CD4-positive, alpha-beta memory T cell (primary cell): Measurements from ENCODE around the gene PLET1. TPM values are rescaled to one million over a fixed set of nuclear protein-coding genes. Genes with fewer than 3 reads are reported as not detected.
A peak's percentile ranks its signal among the peaks of the same experiment; 100 is the strongest.

Experiments
- CTCF ChIA-PET: fragments of 350-600 bp; sonication (Branson Sonifier 250); formaldehyde crosslinking; loops from one replicate; lab custom pipeline; 2021; ENCODE audit warnings: inconsistent platforms; ENCODE audit not compliant: partially characterized antibody; lab: Charles Lee
- POLR2A ChIA-PET: fragments of 350-600 bp; sonication (Branson Sonifier 250); formaldehyde crosslinking; loops from one replicate; lab custom pipeline; 2021; ENCODE audit not compliant: partially characterized antibody; lab: Charles Lee
- DNase-seq, 5 donors: peaks; one replicate each; pipeline versions ENCODE4 v3.0.0 to v3.0.0-alpha.2; 2020 to 2022; ENCODE audit warnings: mixed read lengths in 1 of 5
- H3K27ac ChIP-seq: one replicate; pipeline ENCODE4 v1.7.0; 2013; ENCODE audit warnings: low read depth, low read length
- H3K27me3 ChIP-seq: 2 replicates; pipeline ENCODE4 v1.7.0; 2013; ENCODE audit warnings: mild to moderate bottlenecking, low read length, moderate library complexity; ENCODE audit not compliant: insufficient read depth
- H3K36me3 ChIP-seq: 2 replicates; pipeline ENCODE4 v1.7.0; 2013; ENCODE audit warnings: mild to moderate bottlenecking, low read length, moderate library complexity; ENCODE audit not compliant: insufficient read depth
- H3K4me1 ChIP-seq: 2 replicates; pipeline ENCODE4 v1.7.0; 2013; ENCODE audit warnings: mild to moderate bottlenecking, low read length, moderate library complexity; ENCODE audit not compliant: insufficient read depth
- H3K4me3 ChIP-seq, 2 donors: one replicate each; pipeline ENCODE4 v1.7.0; 2013; ENCODE audit warnings: low read length in 2 of 2, mild to moderate bottlenecking in 1 of 2
- H3K9me3 ChIP-seq, 2 donors: one replicate each; pipeline ENCODE4 v1.7.0; 2013; ENCODE audit warnings: low read length in 2 of 2, control low read depth in 1 of 2; ENCODE audit not compliant: control insufficient read depth in 1 of 2
- H3K27ac Mint-ChIP-seq, 7 donors: one replicate each; pipeline ENCODE4 v1.8.0; 2020 to 2021; ENCODE audit warnings: mixed read lengths in 7 of 7, mild to moderate bottlenecking in 6 of 7, inconsistent platforms in 3 of 7, moderate library complexity in 3 of 7
- H3K27me3 Mint-ChIP-seq, 2 donors: one replicate each; pipeline ENCODE4 v1.8.0; 2020 to 2021; ENCODE audit warnings: mixed read lengths in 2 of 2
- H3K36me3 Mint-ChIP-seq, 2 donors: one replicate each; pipeline ENCODE4 v1.8.0; 2020 to 2021; ENCODE audit warnings: mixed read lengths in 2 of 2, inconsistent platforms in 1 of 2, mild to moderate bottlenecking in 1 of 2
- H3K4me1 Mint-ChIP-seq, 4 donors: one replicate each; pipeline ENCODE4 v1.8.0; 2020 to 2021; ENCODE audit warnings: mixed read lengths in 4 of 4, mild to moderate bottlenecking in 1 of 4
- H3K4me3 Mint-ChIP-seq, 8 donors: one replicate each; pipeline ENCODE4 v1.8.0; 2020 to 2021; ENCODE audit warnings: mixed read lengths in 8 of 8, mild to moderate bottlenecking in 7 of 8, moderate library complexity in 6 of 8, inconsistent platforms in 3 of 8
- H3K9me3 Mint-ChIP-seq, 8 donors: one replicate each; pipeline ENCODE4 v1.8.0; 2020 to 2021; ENCODE audit warnings: mixed read lengths in 8 of 8, mild to moderate bottlenecking in 5 of 8, inconsistent platforms in 3 of 8, moderate library complexity in 1 of 8
- intact Hi-C: fragments of 100-400 bp; cut with micrococcal nuclease; formaldehyde crosslinking; loops from one replicate; pipeline ENCODE4 v1.15.1; 2023
- polyA plus RNA-seq, 2 donors: library from polyadenylated mRNA; unstranded; fragments of 300-500 nt; fragmentation: Illumina TruSeq; gene quantifications; one replicate each; pipeline ENCODE4 v1.2.3, GENCODE V29; 2021
- total RNA-seq, 2 experiments: library from RNA; stranded (reverse); gene quantifications; one replicate each; pipeline ENCODE4 v1.2.3, GENCODE V29; 2021

PLET1 gene
- total and polyA plus RNA-seq, 4 experiments from 2014 or later: not detected

DNA sequence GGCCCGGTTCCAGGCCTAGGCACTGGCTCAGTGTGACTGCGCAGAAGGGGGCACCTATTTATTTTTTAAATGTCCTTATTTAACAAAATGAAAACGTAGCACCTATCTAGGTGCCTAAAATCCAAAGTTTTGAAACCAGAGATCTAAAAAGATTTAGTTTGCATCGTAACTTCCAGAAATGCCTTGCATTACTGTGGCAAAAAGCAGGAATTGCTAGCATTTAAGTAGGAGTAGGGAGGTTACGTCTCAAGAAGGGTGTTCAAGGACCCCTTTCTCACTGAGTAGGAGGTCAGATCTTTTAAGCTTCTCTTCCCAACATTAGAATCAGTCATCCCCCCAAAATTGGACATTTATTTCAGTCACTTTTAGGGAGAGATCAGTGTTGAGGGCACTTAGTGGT, 7.7 kb upstream of the PLET1 start:
- no peaks in the 10 kb centered on the region for H3K9me3 ChIP-seq
- no peaks in the 10 kb centered on the region for H3K27me3 ChIP-seq
- DNase-seq: no peak
- H3K27ac ChIP-seq: no peak overlapping the region
- no peaks in the 10 kb centered on the region for H3K4me1 ChIP-seq
- CTCF ChIA-PET: interaction anchor here (4.5 kb wide), 1 partner anchor 12 kb away, joined by 33 read pairs; no protein-coding TSS in a partner anchor
- Mint-ChIP-seq H3K4me1 (no peaks in the 10 kb centered on the region), H3K4me3 (peak overlapping the region in 1 of 8 donors; percentile 41), H3K9me3 (no peaks in the 10 kb centered on the region), H3K36me3 (no peaks in the 10 kb centered on the region), H3K27me3 (no peaks in the 10 kb centered on the region), H3K27ac (no peak overlapping the region)
- no peak overlapping the region for H3K4me3 ChIP-seq
- no peaks in the 10 kb centered on the region for H3K36me3 ChIP-seq
- intact Hi-C loops: no loop called here
- POLR2A ChIA-PET: no interaction called here

DNA sequence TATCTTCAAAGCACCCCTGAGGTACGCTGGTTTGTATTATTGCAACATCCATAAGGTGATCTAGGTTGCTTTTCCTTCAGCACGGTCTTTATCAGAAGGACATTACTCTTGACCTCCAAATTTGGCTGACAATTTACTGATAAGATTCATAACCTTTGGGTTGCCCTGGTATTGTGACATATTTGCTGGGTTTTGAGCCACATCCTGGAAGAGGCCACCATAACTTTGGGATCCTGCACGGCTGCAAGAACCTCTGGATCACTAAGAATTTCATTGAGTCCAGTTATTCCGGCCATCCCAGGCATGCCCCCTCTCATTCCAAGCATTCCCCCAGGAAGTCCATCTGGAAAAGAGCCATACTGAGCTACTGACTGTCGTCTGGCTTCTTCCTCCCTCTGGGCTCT, 6.5 kb upstream of the PLET1 start:
- intact Hi-C loops: no loop called here
- no peak for DNase-seq
- no peaks in the 10 kb centered on the region for H3K4me1 Mint-ChIP-seq
- H3K27me3 Mint-ChIP-seq: no peaks in the 10 kb centered on the region
- H3K36me3 Mint-ChIP-seq: no peaks in the 10 kb centered on the region
- no peak overlapping the region for H3K4me3 ChIP-seq
- no peak overlapping the region for H3K27ac ChIP-seq
- no peaks in the 10 kb centered on the region for H3K9me3 Mint-ChIP-seq
- no peaks in the 10 kb centered on the region for H3K36me3 ChIP-seq
- H3K9me3 ChIP-seq: no peaks in the 10 kb centered on the region
- H3K27me3 ChIP-seq: no peaks in the 10 kb centered on the region
- no peak overlapping the region for H3K27ac Mint-ChIP-seq
- no peaks in the 10 kb centered on the region for H3K4me1 ChIP-seq
- POLR2A ChIA-PET: no interaction called here
- CTCF ChIA-PET: interaction anchor here (9.8 kb wide), 1 partner anchor 12 kb away, joined by 59 read pairs; no protein-coding TSS in a partner anchor
- no peak overlapping the region for H3K4me3 Mint-ChIP-seq

DNA sequence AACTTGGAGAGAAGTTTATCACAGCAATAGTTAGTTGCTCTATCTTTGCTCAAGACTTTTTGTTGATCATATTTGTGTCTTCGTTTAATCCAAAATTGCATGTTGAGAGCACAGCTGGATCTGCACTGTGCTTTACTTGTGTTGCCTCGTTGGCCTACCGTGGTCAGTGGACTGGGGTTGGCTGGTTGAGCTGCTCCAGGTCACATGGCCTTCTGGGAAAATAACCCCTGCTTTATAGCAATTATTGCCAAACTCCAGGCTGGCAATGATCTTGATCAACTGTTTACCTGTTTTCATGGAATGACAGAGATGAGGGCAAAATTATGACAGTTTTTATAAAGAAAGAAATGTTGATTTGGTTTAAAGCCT, 5.7 kb upstream of the PLET1 start:
- POLR2A ChIA-PET: no interaction called here
- H3K27me3 Mint-ChIP-seq: no peaks in the 10 kb centered on the region
- no peak overlapping the region for H3K27ac Mint-ChIP-seq
- H3K9me3 ChIP-seq: no peaks in the 10 kb centered on the region
- H3K36me3 ChIP-seq: no peaks in the 10 kb centered on the region
- H3K4me1 ChIP-seq: no peaks in the 10 kb centered on the region
- no peak overlapping the region for H3K4me3 ChIP-seq
- CTCF ChIA-PET: interaction anchor here (9.8 kb wide), 1 partner anchor 13 kb away, joined by 59 read pairs; no protein-coding TSS in a partner anchor
- H3K4me3 Mint-ChIP-seq: no peak overlapping the region
- no peaks in the 10 kb centered on the region for H3K9me3 Mint-ChIP-seq
- H3K36me3 Mint-ChIP-seq: no peaks in the 10 kb centered on the region
- H3K4me1 Mint-ChIP-seq: no peaks in the 10 kb centered on the region
- no peak for DNase-seq
- no peaks in the 10 kb centered on the region for H3K27me3 ChIP-seq
- intact Hi-C loops: no loop called here
- H3K27ac ChIP-seq: no peak overlapping the region

DNA sequence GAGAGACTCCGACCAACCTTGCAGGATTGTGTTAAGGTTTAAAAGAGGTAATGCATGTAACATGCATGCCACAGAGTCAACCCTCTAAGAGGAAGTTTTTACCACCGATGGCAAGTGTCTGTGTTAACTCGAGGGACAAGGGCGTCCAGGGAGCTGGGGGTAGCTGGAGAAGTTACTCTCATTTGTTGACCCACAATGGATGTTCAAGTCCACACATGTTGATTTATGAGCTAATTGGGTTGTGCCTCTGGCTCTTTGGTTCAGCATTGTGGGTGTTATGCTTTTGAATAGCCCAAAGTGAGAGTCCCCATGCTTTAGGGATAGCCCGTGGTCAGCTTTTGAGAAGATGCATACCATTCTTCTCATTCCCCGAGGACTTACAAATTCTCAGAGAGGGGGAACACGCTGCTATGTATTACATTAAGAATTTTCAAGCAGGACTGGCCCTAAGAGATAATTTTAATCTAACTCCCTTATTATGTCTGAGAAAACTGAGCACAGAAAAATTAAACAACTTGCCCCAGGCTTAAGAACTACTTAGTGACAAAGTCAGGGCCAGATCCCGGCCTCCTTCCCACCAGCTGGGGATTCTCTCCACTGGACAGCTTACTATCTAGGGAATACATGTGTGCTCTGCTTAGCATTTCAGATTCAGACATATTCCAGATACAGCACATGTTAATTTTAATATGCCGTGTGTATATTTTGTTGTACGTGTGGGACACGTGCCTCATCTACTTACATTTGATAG, 5.2 kb upstream of the PLET1 start:
- Mint-ChIP-seq H3K27ac (no peak overlapping the region), H3K36me3 (no peaks in the 10 kb centered on the region), H3K4me1 (no peaks in the 10 kb centered on the region), H3K27me3 (no peaks in the 10 kb centered on the region), H3K9me3 (no peaks in the 10 kb centered on the region), H3K4me3 (no peak overlapping the region)
- Histone ChIP-seq H3K9me3 (no peaks in the 10 kb centered on the region), H3K4me1 (no peaks in the 10 kb centered on the region), H3K27ac (no peak overlapping the region), H3K36me3 (no peaks in the 10 kb centered on the region), H3K4me3 (no peak overlapping the region), H3K27me3 (no peaks in the 10 kb centered on the region)
- CTCF ChIA-PET: interaction anchor here (1.4 to 9.8 kb wide), 2 partner anchors 13 to 34 kb away, joined by 3 to 59 read pairs; no protein-coding TSS in a partner anchor
- no peak for DNase-seq
- intact Hi-C loops: no loop called here
- POLR2A ChIA-PET: no interaction called here

DNA sequence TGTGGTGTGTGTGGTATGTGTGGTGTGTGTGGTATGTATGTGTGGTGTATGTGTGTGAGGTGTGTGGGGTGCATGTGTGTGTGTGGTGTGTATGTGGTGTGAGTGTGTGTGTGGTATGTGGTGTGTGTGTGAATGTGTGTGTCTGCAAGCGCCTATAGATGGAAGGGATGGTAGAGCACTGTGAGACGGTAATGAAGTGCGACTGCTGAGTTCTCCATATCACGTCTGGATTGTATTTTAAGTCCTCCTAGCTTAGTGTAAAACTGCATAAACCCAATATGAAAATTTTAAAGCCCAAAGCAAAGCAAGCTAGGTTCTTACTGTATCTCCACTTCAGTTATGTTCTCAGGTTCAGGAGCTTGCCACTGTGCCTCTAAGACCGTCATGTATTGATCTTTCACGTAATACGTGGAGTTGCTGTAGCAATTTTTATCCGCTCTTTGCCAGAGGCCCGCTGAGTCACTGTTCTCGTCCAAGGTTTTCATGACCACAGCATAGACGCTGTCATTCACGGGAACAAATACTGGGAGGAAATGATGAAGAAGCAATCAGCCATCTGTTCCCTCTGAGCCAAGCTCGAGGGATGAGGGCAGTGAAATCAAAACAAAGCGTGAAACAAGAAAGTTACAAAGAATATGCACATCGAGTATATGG, 5.5 kb downstream of the PLET1 start:
- intact Hi-C loops: no loop called here
- H3K27ac ChIP-seq: no peak overlapping the region
- CTCF ChIA-PET: interaction anchor here (1.1 kb wide), 1 partner anchor 25 kb away, joined by 6 read pairs; no protein-coding TSS in a partner anchor

DNA sequence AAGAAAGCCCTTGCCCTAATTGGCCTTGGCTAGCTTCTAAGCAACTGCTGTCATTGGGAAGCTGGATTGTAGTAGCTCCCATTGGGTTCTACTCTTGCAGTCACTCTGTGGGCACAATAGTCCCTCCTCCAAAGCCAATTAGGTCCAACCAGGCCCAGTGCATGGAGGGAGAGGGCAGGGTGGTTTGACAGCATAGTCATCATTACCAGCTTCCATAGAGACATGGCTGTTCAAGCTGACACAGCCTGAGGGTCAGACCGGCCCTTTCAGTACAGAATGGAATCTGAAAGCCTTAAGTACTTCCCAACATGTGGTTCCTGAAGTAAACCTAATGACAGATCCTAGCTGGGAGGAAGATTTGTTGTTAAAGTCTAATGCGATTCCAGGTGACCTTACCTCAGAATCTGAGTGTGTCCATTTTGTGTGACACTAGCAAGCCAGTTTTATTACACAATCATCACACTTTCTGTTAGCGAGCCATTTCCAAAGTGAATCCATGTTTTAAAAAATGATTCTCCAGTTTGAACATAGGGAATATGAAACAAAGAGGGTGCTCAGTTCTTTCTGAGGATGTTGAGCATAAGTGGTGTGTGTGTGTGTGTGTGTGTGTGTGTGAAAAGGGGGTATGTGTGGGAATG, 6.9 kb downstream of the PLET1 start:
- H3K27me3 ChIP-seq: no peaks in the 10 kb centered on the region
- ChIA-PET POLR2A (no interaction called here), CTCF (interaction anchor here (0.9 to 1.2 kb wide), 3 partner anchors 22 to 292 kb away, joined by 3 to 4 read pairs (median 3); no protein-coding TSS in a partner anchor)

More for the DNA sequence above, 5.5 kb downstream of the PLET1 start:
- no peaks in the 10 kb centered on the region for H3K4me1 Mint-ChIP-seq
- peaks cover 0 to 10% of the 10 kb centered on the region in 2 donors for H3K36me3 Mint-ChIP-seq
- H3K27me3 Mint-ChIP-seq: peaks cover 0 to 1% of the 10 kb centered on the region in 2 donors
- no peaks in the 10 kb centered on the region for H3K9me3 Mint-ChIP-seq
- H3K4me3 ChIP-seq: no peak overlapping the region
- no peaks in the 10 kb centered on the region for H3K36me3 ChIP-seq
- no peak overlapping the region for H3K27ac Mint-ChIP-seq
- no peaks in the 10 kb centered on the region for H3K27me3 ChIP-seq
- H3K4me3 Mint-ChIP-seq: no peak overlapping the region
- DNase-seq: no peak
- H3K9me3 ChIP-seq: no peaks in the 10 kb centered on the region
- H3K4me1 ChIP-seq: no peaks in the 10 kb centered on the region
- POLR2A ChIA-PET: no interaction called here

More for the DNA sequence above, 6.9 kb downstream of the PLET1 start:
- Histone ChIP-seq H3K36me3 (no peaks in the 10 kb centered on the region), H3K27ac (no peak overlapping the region), H3K9me3 (no peaks in the 10 kb centered on the region), H3K4me1 (no peaks in the 10 kb centered on the region), H3K4me3 (no peak overlapping the region)
- no peak for DNase-seq
- no peaks in the 10 kb centered on the region for H3K4me1 Mint-ChIP-seq
- intact Hi-C loops: no loop called here
- H3K36me3 Mint-ChIP-seq: peaks cover 0 to 6% of the 10 kb centered on the region in 2 donors
- no peak overlapping the region for H3K4me3 Mint-ChIP-seq
- H3K27me3 Mint-ChIP-seq: peaks cover 0 to 1% of the 10 kb centered on the region in 2 donors
- H3K9me3 Mint-ChIP-seq: no peaks in the 10 kb centered on the region
- H3K27ac Mint-ChIP-seq: no peak overlapping the region
